T47D (cell line): ENCODE results near the gene TTYH1.
A peak's percentile ranks its signal among the peaks of the same experiment; 100 is the strongest.
"Not testable (repeated sequence)": the region's sequence is repeated elsewhere in the genome, so short reads cannot be mapped to it uniquely, and the experiment has no call there.

ENCODE experiments used
- DNase-seq, 2 experiments: peaks; one replicate each; pipeline versions ENCODE4 v3.0.0 to v3.0.0-alpha.2; 2011 to 2012; ENCODE audit warnings: low read depth in 1 of 2, low spot score in 1 of 2
- JUND ChIP-seq: IDR thresholded peaks from 2 replicates; pipeline ENCODE4 v1.6.1; 2012; ENCODE audit warnings: low read depth
- in situ Hi-C: cut with HindIII; loops from 2 replicates; pipeline ENCODE4 v1.10.0; 2016; ENCODE audit warnings: low sequenced_read_pairs, low pct_unique_long_range_greater_than_20kb

Gene TTYH1

GRCh38 chr19:54464630-54465425 is 49.6 kb downstream of the TTYH1 start:
- in situ Hi-C loops, result no loop called here
- no peak for TF ChIP-seq JUND
- DNase-seq, result peak; percentile 66 to 93

GRCh38 chr19:54465426-54466109 is 50.3 kb downstream of the TTYH1 start:
- in situ Hi-C loops, result no loop called here
- TF ChIP-seq JUND, result no peak

DNA sequence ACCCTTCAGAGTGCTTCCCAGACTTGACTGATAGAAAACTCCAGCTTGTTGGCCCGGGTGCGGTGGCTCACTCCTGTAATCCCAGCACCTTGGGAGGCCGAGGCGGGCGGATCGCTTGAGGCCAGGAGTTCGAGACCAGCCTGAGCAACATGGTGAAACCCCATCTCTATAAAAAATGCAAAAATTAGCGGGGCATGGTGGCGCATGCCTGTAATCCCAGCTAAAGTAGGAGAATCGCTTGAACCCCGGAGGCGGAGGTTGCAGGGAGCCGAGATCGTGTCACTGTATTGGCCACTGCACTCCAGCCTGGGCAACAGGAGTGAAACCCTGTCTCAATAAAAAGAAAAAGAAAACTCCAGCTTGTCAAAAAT is 50.8 kb downstream of the TTYH1 start:
- DNase-seq, in situ Hi-C loops: not testable (repeated sequence)

More at GRCh38 chr19:54465426-54466109, 50.3 kb downstream of the TTYH1 start:
- no peak for DNase-seq

DNA sequence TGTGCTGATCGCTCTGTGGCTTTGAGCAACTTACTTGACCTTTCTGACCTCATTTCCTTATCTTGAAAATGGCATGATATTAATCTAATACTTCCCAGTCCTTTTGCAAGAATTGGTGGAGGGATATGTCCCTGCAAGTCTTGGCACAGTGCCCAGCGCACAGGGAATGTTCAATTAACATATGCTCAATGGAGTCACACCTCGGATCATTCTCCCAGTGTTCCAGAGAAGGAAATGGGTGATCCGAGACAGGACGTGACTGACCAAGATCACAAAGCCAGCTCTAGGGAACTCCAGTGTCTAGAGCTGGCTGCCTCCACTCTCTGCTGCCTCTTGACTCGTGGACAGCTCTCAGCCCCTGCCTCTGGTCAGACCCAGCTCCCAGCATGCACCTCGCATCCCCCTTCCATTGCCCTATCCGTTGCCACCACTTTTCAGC is 54.3 kb downstream of the TTYH1 start:
- TF ChIP-seq JUND, result no peak
- no peak for DNase-seq
- in situ Hi-C loops, result no loop called here

- TF ChIP-seq JUND, result no peak
- in situ Hi-C loops, result no loop called here
These were observed 55.1 kb downstream of the TTYH1 start for GRCh38 chr19:54470276-54470887.

GRCh38 chr19:54470991-54471782 is 55.9 kb downstream of the TTYH1 start:
- peak; percentile 28 to 38 for DNase-seq
- TF ChIP-seq JUND, result no peak
- in situ Hi-C loops, result no loop called here

More at GRCh38 chr19:54470276-54470887, 55.1 kb downstream of the TTYH1 start:
- DNase-seq, result no peak

GRCh38 chr19:54473071-54473891 is 58.0 kb downstream of the TTYH1 start, which contains the start of gene CDC42EP5:
TSS of gene CDC42EP5 (minus strand) at chr19:54473296. CDS start at chr19:54465547, 7,749 bp downstream.
- TF ChIP-seq JUND, result no peak
- in situ Hi-C loops, result no loop called here
- no peak for DNase-seq

- in situ Hi-C loops, result no loop called here
These were observed 58.7 kb downstream of the TTYH1 start for GRCh38 chr19:54473892-54474372.

DNA sequence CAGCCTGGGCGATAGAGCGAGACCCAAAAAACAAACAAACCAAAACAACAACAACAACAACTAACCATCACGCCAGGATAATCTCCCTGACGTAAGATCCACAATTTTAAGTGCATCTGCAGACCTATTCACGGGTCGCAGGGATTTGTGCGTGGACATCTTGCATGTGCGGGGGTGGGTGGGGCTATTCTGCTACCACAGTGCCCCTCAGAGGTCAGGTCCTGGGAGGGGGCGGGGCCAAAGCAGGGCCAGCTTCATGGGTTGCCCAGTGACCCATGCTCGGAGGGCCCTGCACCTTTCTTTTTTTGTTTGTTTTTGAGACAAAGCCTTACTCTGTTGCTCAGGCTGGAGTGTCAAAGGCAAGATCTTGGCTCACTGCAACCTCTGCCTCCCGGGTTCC is 60.4 kb downstream of the TTYH1 start:
- no peak for DNase-seq
- in situ Hi-C loops, result no loop called here
- TF ChIP-seq JUND, result no peak

More at GRCh38 chr19:54473892-54474372, 58.7 kb downstream of the TTYH1 start:
- no peak for TF ChIP-seq JUND
- no peak for DNase-seq

DNA sequence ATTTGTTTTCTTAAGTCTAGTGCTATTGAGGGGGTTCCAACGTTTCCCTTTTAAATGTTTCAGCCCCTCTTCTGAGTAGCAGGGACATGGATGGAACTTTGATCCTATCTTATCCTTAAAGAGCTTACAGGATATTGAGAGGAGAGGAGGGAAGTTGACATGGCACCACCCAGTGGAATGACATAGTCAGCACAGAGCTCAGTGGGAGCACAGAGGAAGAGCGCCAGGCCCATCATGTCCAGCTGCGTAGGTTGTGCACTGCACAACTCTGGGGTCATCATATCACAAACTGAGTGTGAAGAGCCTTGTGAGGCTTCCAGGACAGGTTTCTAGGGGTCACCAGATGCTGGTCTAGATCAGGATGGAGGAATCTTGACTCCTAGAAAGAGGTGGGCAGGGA is 62.4 kb downstream of the TTYH1 start:
- TF ChIP-seq JUND, result no peak
- in situ Hi-C loops, result no loop called here
- DNase-seq, result no peak

DNA sequence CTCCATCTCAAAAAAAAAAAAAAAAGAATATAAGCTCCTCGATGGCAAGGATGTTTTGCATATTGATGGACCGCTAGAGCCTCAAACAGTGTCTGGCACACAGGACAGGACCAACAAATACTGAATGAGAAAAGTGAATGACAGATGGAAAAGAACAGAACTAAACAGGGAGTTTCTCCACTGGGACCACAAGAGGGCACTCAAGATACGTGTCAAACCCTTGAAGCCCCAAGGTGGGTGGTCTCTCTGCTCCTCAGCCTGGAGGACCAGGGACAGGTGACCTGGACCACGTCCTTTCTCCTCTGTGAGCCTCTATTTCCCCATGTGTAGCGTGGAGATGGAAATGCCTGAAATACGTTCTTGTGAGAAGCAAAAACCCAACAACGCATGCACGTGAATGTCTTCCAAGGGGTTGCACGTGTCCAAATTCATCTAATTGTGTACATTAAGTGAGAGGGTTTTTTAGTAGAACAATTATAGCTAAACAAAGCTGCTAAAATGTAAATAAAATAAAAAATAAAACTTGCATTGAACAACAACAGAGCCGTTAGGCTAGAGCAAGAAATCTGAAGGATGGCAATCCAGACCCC is 63.5 kb downstream of the TTYH1 start:
- in situ Hi-C loops, result no loop called here
- DNase-seq, result peak in 1 of 2 experiments; percentile 56
- no peak for TF ChIP-seq JUND
